Measurements from ENCODE around the gene ABCA2. TPM values are rescaled to one million over a fixed set of nuclear protein-coding genes. Genes with fewer than 3 reads are reported as not detected.

The ABCA2 gene
- total RNA-seq, 1 experiment from 2014 or later: 114 TPM

GRCh38 chr9:136968333-136969127 is 59.5 kb downstream of the ABCA2 start (continued):
- TF ChIP-seq ZBTB33 (IDR thresholded peaks at IDR 0.05; ENCODE audit: extremely low read depth, insufficient replicate concordance, low read length) (no peak), ZNF274 (IDR thresholded peaks at IDR 0.05; ENCODE audit: low read depth, low read length) (no peak)

GRCh38 chr9:136965771-136966484 is 62.1 kb downstream of the ABCA2 start:
- ATAC-seq: no peak
- Histone ChIP-seq H3K79me2 (ENCODE audit: insufficient read depth, low read length) (no peaks in the 10 kb centered on the region), H3K4me2 (ENCODE audit: low read length) (no peak overlapping the region), H3K27ac (ENCODE audit: low read depth, low read length) (no peak overlapping the region), H2AFZ (ENCODE audit: low read depth, low read length, poor library complexity, severe bottlenecking) (no peak overlapping the region), H4K20me1 (ENCODE audit: insufficient read depth) (no peaks in the 10 kb centered on the region), H3K27me3 (ENCODE audit: insufficient read depth, low read length) (no peaks in the 10 kb centered on the region), H3K36me3 (ENCODE audit: control insufficient read depth in 1 of 2, insufficient read depth in 2 of 2, low read length in 2 of 2) (no peaks in the 10 kb centered on the region), H3K4me1 (ENCODE audit: control insufficient read depth in 1 of 2, insufficient read depth in 2 of 2, low read length in 2 of 2) (peaks cover 11 to 28% of the 10 kb centered on the region in 2 experiments), H3K9me3 (ENCODE audit: control insufficient read depth in 1 of 2, insufficient read depth in 1 of 2, low read depth in 1 of 2, low read length in 2 of 2) (no peaks in the 10 kb centered on the region), H3K9me2 (ENCODE audit: insufficient read depth) (no peaks in the 10 kb centered on the region), H3K4me3 (replicated peaks in 1 of 2; ENCODE audit: low read depth in 1 of 2, low read length in 2 of 2) (no peak overlapping the region), H3K9ac (ENCODE audit: low read length) (no peak overlapping the region)
- TF ChIP-seq EGR1 (IDR thresholded peaks at IDR 0.05; ENCODE audit: low read depth) (no peak), EZH2 (IDR thresholded peaks at IDR 0.05) (no peak), RAD21 (IDR thresholded peaks at IDR 0.05; ENCODE audit: low read depth) (no peak), CEBPB (IDR thresholded peaks at IDR 0.05; ENCODE audit: low read depth) (no peak), EZH2phosphoT487 (IDR thresholded peaks at IDR 0.05; ENCODE audit: borderline replicate concordance) (no peak), POLR2AphosphoS5 (IDR thresholded peaks at IDR 0.05; ENCODE audit: low read depth, low read length) (no peak), ATF3 (IDR thresholded peaks at IDR 0.05) (no peak)
- ChIA-PET CTCF (interaction anchor here (2.0 kb wide), 1 partner anchor 10 kb away, joined by 5 read pairs; no protein-coding TSS in a partner anchor), POLR2A (no interaction called here), RAD21 (ENCODE audit: low non-redundant PET in 1 of 2, low total read pairs in 2 of 2, uncharacterized antibody in 2 of 2, unreplicated experiment in 2 of 2) (no interaction called here)
- intact Hi-C loops (cut with micrococcal nuclease): no loop called here
- DNase-seq (ENCODE audit: low read depth, low spot score): no peak
- no TSS peak for BruUV-seq (replicated peaks)

Data from HCT116 (cell line).